ENCODE data around the gene TMEM132C.
"Not testable (repeated sequence)": the region's sequence is repeated elsewhere in the genome, so short reads cannot be mapped to it uniquely, and the experiment has no call there.

TMEM132C gene

DNA sequence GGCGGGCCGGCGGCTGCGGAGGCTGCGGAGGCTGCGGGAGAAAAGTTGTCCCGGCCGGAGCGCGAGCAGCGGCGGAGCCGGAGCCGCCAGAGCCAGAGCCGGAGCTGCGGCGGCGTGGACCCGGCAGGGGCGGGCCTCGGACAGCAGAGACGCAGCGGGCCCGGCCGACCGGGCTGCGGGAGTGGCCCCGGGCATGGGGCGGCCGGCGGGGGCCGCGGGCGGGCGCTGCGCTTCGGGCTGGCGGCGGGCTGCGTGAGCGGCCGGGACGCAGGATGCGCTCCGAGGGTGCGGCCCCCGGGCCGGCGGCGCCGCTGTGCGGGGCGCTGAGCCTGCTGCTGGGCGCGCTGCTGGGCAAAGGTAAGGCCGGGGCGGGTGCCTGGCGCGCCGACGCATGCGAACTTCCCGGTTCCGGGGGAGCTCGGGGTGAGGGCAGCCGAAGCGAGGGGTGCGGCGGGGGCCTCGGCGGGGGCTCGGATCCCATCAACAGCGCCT lies at the start of gene TMEM132C:
Gene TMEM132C (plus strand): TSS at position 40 of the 492 bp plus-strand sequence. CDS start 233 bp downstream, at position 273.
- DNase-seq, result no peak

DNA sequence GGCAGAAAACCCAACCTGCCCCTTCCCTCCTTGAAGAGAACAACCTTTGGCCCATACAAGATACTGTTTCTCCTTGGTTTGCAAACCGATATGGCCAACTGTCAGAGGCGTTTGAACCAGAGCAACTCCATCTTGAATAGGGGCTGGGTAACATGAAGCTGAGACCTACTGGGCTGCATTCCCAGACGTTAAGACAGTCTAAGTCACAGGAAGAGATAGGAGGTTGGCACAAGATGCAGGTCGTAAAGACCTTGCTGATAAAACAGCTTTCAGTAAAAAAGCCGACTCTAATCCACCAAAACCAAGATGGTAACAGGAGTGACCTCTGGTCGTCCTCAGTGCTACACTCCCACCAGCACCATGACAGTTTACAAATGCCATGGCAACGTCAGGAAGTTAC lies 42.7 kb upstream of the TMEM132C start:
- DNase-seq, result no peak

GRCh38 chr12:128228581-128228980 lies 38.4 kb upstream of the TMEM132C start:
- DNase-seq, result no peak

DNA sequence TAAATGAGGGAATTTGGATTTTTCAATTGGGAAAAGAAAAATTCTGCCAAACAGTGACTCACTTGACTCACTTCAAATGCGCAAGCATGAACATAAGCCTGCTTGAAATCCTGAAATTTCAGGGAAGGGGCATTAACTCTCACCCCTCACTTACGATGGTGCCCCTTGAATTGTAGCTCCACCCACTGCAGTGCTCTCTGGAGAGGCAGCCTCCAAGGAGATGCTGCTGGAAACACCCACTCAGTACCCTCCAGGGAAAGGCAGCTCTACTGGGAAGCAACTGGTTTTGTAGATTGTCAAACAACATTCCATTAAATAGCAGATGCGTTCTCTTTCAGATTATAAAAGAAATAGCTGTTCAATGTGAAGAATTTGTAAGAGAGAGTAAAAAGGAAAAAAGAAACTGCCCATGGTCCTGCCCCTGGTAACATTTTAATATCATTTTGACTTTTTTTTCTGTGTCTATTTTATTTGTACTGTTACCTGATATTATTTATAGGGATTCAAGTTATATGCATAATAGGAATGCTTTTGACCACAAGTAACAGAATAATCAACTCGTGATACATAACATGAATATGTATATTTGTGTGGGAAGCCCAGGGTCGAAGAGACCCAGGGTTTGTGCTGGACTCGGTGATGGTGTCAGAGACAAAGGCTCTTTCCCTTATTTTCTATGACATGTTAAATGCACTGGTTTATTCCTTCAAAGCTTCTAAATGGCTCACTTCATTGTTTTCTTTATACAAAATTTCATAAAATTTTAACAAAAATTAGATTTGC lies 31.1 kb upstream of the TMEM132C start:
- no peak for DNase-seq

DNA sequence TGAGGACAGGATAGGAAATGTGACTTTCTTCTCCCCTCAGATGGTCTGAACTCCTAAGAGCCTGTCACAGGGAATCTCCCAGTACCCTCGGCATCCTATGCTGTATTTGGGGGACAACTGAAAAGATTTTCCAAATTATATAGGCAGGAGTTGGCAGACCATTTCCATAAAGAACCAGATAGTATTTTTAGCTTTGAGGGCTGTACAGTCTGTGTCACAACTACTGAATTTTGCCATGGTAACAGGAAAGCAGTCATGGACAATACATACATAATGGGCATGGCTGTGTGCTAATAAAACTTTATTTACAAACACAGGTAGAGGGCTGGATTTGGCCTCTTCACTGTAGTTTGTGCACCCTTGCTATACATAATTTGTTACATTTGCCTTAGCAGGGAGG lies 30.4 kb upstream of the TMEM132C start:
- no peak for DNase-seq

DNA sequence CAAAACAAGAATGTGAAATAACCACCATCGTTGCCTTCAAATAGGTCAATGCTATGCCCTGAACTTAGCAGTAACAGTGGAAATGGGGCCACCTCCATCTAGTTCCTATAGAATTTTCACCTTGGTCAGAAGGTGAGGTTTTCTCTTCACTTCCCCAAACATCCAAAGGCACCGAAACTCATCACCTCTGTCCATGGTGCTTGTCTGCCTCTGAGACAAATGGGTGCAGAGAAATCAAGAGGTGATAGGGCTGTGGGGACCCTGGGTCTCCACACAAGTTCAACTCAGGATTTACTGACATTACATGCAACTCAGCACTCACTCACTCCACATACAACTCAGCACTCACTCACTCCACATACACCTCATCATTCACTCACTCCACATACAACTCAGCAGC lies 26.2 kb upstream of the TMEM132C start:
- no peak for DNase-seq

DNA sequence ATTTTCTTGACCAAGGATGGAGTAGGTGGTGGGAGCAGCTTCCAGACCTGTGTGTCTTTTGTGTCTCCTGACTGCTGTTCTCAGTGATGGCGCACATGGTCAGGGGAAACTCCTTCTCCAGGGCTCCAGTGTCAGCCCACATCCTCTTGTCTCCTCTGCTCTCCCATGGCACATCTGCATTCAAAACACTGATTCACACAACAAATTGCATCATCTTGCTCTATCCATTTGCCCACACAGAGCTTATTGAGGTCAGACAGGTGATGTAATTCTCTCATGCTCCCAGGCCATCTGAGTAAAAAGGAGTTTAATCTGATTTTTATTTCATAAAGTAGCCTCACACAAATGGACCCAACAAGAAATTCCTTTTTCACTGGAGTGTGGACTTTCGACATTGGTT lies 21.8 kb upstream of the TMEM132C start:
- no peak for DNase-seq

GRCh38 chr12:128245905-128246304 lies 21.1 kb upstream of the TMEM132C start:
- DNase-seq, result no peak

- DNase-seq, result no peak
These were observed 16.9 kb upstream of the TMEM132C start for GRCh38 chr12:128250096-128250495.

DNA sequence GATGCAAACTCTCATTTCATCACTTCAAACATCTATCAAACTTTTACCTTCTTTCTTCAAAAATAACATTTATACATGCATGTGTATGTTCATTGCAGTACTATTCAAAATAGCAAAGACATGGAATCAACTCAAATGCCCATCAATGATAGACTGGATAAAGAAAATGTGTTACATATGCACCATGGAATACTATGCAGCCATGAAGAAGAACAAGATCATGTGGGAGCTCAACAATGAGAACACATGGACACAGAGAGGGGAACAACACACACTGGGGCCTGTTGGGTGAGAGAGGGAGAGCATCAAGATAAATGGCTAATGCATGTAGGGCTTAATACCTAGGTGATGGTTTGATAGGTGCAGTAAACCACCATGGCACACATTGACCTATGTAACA lies 13.1 kb upstream of the TMEM132C start:
- DNase-seq, result not testable (repeated sequence)

GRCh38 chr12:128258866-128259555 lies 8.0 kb upstream of the TMEM132C start:
- DNase-seq, result no peak

DNA sequence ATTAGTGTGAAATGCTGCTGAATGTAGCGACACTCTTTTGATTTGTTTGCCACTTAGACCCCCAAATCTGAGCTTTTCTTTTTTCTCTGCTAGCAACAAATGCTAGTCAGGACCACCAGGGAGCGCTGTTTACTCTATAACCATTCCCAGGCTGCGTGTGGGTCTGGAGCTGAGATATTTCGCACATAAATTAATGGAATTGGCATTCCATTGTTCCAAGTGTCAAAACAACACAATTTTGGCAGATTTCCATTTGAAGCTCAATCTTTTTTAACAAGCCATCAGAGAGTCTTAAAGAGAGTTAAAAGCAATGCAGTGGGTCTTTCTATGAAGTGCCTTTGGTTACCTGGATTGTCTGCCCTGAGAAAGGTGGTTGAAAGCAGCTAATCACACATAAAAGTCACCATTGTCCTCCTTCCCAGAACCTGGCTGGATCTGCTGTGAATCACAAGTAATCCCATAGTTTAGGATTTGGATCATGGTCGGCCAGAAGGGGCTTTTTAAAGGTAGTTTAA lies 7.4 kb upstream of the TMEM132C start:
- peak; percentile 2 for DNase-seq

GRCh38 chr12:128261757-128262156 lies 5.2 kb upstream of the TMEM132C start:
- DNase-seq, result no peak

DNA sequence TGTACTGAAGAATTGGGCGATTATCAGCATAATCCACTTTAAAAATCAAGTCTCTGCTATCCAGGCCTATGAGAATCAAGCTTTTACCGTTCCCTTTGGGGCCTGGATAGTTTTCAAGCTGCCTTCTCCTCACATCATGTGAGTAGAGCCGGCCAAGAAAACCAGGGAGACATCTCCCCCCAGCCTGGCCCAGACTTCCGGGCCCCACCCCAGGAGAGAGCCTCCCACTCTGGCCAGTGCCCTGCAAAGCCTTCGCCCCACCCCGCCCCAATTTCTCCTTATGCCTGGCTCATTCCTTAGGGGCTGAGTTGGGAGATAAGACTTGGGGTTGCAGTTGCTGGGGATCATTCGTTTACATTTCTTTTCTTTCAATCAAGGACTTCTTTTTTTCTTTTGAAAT lies 1.4 kb upstream of the TMEM132C start:
- no peak for DNase-seq

- DNase-seq, result no peak
These were observed 884 bp upstream of the TMEM132C start for GRCh38 chr12:128266086-128266485.

DNA sequence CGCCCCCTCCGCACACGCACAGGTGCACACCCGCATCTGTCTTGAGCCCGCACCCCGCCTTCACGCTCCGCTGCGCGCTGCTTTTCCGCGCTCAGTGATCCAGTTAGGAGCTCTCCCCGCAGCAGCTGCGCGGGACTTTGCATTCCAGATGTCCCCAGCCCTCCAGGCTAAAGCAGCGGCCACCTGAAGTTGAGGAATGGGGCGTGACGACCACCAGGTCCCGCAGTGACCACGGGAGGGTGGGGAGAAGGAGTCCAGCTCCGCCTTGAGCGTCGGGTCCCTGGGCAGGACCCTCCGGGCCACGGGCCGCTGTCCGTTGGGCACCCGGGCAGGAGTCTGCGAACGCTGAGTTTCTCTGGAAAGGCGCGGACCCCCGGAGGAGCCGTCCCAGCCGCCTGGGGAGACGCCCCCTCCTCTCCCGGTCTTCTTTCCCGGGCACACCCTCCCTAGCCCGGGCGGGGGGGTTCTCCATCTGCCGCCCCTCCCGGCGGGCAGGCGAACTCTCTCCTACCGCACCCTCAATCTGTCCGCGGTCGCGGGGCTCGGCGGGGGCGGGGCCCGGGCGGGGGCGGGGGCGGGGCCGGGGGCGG lies 334 bp upstream of the TMEM132C start:
- no peak for DNase-seq

GRCh38 chr12:128267651-128268378 lies 845 bp downstream of the TMEM132C start:
- DNase-seq, result no peak

GRCh38 chr12:128268379-128268995 lies 1.5 kb downstream of the TMEM132C start:
- no peak for DNase-seq

DNA sequence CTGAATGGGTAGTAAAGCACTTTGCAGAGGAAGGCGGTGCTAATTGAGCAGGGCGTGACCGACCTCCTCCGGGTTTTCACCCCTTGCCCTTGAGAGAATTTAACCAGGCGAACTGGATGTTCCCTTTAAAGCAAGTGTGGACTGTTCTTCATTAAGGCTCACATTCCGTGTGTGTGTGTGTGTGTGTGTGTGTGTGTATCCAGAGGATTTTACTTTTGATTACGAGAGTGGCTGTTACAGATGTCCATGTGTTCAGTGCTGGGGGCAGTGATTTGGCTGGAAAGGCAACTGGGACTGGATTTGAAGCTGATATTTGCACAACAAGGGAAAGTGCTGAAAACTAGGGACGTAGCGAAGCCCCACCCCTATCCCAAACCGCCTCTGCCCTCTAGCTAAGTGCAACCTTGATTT lies 2.2 kb downstream of the TMEM132C start:
- no peak for DNase-seq

DNA sequence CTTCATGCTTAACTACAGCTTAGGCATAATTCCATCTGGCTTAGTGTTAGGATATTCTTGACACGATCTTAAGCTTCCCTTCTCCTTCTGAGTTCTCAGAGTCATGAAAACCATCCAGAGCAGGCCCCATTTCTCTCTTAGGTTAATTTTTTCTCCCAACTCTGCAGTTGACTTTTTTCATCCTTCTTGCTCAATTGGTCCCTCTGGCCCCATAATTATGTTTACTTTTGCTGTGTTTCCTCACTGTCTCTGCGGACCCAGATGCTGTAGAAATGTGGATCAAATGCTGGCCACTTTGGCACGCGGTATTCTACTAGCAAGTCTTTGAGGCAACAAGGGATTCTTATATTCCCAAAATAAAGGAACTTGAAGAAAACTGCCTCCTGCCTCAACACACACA lies 9.5 kb downstream of the TMEM132C start:
- no peak for DNase-seq

- no peak for DNase-seq
These were observed 20.0 kb downstream of the TMEM132C start for GRCh38 chr12:128286970-128287369.

DNA sequence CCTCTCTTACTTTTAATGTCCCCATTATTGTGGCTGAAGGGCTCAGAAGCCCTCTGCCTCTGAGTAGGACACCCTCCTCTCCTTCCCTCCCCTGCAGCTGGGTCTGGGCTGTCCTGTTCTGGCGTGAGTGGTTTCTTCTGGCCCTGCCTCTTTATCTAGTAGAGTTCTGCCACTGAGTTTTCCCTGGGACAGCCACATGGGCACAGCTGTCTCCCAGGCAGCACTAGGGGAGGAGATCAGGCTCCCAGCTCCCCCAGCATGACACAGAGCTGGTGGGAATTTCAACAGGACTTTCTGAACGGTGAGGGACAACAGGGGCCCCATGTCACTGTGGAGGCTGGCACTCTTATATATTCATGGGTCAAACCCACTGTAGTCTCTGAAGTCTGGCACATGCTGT lies 21.4 kb downstream of the TMEM132C start:
- DNase-seq, result no peak

DNA sequence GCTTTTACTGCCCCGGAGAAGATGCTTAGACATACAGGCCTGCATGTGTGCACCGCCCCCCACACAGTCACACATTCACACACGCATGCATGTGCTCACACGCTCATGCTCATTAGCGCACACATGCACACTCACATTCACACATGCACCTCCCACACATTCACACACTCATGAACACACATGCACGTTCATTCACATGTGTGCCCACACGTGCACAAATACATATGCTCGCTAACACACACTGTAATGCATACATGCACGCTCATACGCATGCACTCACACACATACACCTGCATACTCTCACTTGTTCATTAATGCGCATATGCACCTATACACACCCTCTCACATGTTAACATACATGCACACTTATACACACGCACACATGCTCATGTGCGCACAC lies 21.9 kb downstream of the TMEM132C start:
- no peak for DNase-seq

Data from MV-4-11 (cell line).